HG02885 (cell line): ENCODE data around the gene PROK2.
A peak's percentile ranks its signal among the peaks of the same experiment; 100 is the strongest.

Experiments
- ATAC-seq: cut with Tn5 transposase; IDR thresholded peaks from one replicate; pipeline ENCODE4 v1.9.1; 2021; ENCODE audit warnings: mild to moderate bottlenecking; ENCODE audit not compliant: unreplicated experiment, poor library complexity

Gene PROK2

GRCh38 chr3:71751602-71752001, 33.3 kb downstream of the PROK2 start:
- ATAC-seq: no peak

GRCh38 chr3:71744738-71745137, 40.2 kb downstream of the PROK2 start:
- no peak for ATAC-seq

DNA sequence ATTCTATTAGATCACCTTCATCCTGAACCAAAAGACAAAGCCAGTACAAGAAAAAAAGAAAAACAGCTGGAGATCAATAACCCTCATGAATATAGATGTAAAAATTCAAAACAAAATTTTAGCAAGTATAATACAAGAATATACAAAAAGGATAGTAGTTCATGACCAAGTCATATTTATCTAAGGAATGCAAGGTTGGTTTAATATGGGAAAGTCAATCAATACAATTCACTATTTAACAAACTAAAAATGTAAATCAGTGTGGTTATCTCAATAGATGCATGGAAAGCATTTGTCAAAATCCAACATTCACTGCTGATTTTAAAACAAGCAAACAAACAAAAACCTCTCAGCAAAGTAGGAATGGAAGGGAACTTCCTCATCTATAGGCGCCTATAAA, 42.3 kb downstream of the PROK2 start:
- no peak for ATAC-seq

- ATAC-seq: no peak
Observed at GRCh38 chr3:71734881-71735280, 50.1 kb downstream of the PROK2 start.

DNA sequence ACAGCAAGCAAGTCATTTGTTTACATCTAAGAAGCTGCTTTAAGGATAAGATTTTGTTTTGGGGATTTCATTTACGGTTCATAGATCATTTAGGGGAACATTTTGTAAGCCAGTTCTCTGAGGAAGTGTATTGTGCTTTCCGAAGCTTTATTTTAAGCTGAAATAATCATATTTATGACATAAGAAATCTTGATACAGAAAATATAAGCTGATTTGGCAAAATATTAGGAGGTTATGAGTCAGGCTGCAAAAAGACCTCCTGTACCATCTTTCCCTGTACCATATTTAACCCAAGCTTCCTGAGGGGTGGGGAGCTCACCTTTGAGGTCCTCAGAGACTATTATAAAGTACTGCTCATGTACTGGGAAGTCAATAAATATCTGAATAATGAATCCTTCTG, 51.6 kb downstream of the PROK2 start:
- no peak for ATAC-seq

DNA sequence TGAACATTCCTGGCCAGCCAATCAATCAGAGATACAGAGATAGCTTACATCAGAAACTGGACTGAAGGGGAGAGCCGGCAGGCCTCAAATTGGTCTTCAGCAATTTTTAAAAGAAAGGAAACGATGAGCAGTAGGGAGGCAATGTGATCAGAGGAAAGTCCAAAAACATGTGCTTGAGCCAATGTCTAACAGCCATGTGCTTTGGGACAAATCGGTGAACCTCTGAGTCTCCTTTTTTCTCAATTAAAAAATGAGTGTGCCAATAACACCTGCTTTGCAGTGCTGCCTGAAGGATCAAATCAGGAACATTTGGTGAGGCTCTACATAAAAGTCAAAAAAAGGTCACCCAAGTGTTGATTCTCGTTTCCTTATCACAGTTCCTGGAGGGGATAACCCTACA, 52.3 kb downstream of the PROK2 start:
- ATAC-seq: no peak

DNA sequence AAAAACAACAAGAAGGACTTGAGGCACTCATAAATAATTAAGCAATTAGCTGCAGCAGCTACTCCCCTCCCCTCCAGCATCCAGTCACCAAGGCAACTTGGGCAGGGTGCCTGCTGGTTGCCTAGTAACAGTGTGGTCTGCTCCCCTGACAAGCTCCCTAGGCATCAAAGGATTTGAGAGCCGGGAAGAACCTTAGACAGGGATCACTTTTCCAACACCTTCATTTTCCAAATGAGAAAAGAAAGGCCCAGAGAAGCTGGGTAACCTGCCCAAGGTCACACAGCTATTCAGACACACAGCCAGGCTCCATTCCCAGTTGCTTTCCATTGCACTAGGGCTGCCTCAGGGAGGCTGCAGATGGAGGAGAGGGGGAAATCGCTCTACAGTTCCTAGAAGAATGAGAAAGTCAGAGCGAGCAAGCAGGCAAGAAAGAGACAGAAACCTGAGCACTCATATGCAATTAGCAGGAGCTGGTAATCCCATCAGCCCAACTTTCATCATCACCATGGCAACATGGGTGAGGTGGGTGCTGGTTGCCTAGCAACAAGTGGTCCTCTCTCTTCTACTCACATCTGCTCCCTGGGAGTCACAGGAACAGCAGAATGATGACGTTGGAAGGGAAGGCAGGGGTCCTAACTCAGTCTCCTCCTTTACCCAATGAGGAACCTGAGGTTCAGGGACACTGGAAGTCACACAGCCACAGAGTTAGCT, 56.2 kb downstream of the PROK2 start:
- no peak for ATAC-seq

DNA sequence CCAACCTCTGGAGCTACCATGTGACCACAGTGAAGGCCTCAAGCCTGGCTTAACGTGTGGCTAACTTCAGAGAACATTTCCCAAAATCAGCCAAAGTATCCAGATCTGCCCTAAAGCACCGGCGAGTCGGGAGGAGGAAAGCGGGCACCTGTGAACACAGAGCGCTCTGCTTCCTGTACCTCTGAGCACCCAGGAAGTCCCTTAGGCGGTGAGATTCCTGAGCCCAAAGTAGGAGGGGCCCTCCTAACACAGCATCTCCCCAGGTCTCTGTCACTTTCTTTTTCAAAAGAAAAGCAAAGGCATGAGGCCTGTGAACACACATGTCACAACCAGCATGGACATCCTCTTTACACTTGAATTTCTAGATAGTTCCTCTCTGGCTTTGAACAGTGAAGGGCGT, 58.8 kb downstream of the PROK2 start:
- ATAC-seq: no peak

DNA sequence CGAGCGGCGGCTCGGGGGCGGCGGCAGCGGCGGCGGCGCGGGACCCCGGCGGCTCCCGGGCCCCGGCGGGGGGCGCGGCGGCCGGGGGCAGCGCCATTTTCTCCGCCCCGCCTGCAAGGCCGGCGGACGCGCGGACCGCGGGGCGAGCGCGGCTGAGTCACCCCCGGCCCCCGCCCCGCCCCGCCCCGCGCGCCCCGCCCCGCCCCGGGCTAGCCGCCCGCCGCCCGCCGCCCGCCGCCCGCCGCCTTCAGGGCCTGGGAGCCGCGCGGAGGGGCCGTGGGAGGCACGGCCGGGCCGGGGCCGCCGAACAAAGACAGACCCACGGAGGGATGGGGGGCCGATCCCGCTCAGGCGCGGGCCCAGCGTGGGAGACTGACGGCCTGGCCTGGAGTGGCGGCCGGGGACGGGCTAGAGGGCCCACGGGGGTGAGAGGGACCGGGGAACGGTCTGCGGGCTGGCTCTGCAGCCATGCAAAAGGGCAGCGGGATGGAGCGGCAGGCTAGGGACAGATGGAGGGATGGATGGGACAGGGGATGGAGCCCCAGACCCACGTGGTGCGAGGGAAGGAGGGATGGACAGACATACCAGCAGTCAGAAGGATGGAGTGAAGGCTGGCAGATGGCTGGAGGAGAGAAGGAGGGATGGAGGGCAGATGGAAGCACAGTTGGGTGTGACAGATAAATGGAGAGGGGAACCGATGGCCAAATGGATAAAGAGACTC, 59.5 kb downstream of the PROK2 start, which contains the start of gene EIF4E3:
EIF4E3 (minus strand) TSS at position 132 of the 721 bp plus-strand sequence; CDS start at position 97, 35 bp downstream.
- peak; percentile 69 for ATAC-seq

DNA sequence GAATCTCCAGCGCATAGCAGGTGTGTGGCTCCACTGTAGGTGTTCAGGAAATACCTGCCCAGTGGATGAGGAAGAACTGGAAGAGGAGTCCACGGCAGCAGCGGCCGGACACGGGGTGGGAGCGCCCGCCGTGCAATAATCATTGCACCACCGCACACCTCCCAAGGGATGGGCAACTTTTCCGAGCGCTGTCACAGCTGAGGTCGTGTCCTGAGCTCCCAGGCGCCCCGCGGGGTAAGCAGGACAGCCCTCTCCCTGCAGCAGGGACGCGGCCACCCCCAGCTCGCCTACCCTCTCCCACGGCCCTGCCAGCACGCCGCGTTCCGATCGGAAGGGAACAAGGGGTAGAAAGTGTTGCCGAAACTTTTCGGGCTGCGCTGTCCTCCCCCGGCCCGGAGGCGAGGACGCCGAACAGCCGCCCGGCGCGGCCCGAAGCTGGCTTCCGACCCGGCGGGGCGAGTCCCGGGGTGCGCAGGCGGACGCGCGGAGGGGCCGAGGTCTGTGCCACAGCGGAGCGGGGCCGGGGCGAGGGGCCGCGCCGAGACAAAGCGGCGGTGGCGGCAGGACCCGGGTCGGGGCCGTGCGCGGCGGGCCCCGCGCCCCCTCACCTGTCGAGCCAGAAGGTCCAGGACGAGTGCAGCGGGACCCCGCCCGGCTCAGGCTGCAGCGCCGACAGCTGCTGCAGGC, 60.2 kb downstream of the PROK2 start:
- ATAC-seq: peak; percentile 49

DNA sequence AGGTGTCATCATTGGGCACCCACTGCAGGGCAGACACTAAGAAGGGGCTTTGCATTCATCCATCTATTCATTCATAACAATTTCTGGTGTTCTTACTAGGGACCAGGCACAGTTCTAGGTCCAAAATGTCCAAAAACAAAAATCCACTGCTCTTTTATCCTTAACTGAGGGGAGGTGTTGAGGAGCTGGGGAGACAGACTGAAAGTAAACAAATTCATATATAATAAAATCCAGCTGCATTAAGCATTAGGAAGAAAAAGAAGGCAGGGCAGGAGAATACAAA, 60.8 kb downstream of the PROK2 start:
- ATAC-seq: no peak

DNA sequence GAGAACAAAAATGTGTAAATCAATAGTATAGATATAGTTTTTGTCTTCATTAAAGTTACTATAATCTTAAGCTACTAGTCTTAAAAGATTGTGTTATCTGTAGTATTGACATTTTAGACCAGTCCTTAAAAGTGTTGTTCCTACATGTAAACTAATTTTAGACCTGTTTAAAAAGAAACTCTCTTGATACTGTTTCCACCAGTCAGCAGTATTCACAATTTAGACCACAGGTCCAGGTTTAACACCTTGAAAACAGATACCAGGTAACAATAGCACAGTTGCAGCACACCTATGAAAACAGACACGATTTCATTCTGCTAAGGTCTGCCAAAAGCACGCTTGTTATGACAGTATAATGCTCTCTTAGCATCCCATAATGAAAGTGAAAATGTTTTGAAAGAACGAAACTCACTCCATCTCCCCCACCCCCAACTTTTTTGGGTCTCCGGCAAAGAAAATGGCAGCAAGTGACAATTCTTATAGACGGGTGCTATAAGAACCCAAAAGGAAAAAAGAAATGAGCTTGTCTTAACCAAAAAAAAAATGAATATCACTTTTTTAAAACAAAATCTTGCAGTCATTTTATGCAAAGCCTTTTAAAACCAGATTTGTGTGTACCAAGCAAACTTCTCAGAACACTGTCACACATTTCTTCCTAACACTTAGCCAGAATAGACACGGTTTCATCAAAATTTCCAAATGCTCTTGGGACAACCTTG, 61.3 kb downstream of the PROK2 start:
- ATAC-seq: no peak

DNA sequence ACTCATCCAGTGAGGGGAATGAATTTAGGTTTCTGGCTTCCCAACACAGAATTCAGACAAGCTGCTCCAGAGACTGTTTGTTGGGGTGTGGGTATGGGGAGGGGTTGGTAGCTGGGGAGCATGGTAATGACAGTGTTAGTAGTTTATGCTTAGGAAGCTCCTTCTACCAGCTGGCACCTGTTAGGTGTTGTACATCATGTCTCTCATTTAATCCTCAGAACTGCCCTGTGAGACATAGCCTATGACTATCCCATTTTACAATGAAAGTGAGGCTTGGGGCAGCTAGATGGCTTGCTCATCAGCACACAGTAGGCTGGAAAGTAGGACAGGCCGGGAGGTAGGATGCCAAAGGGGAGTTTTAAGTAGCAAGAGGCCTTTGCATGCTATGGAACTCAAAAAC, 62.3 kb downstream of the PROK2 start:
- no peak for ATAC-seq
